ENCODE results near the gene EVI2A. TPM values are rescaled to one million over a fixed set of nuclear protein-coding genes. Genes with fewer than 3 reads are reported as not detected.
"Not testable (repeated sequence)": the region's sequence is repeated elsewhere in the genome, so short reads cannot be mapped to it uniquely, and the experiment has no call there.

The EVI2A gene
- total and polyA plus RNA-seq, 2 donors (not counting 1 experiment from before 2014, with no cell fraction given): 0.77 to 22.8 TPM

DNA sequence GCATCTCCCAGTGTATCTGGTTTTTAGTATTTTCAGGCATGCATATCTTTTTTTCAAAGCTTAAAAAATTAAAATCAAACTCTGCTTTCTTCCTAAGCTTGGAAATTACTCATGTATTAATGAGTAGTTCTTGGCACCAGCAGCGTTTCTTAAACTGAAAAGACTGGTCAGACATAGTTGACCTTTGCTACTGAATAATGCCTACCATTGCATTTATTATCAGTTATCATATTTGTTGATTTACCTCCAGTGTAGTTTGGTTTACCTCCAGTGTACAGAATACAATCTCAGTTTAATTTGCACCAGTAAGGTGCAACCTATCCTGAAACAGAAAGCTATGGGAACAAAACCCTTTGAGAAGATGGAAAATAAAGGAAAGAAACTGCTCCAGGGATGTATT is 34.5 kb upstream of the EVI2A start:
- H3K36me3 ChIP-seq (ENCODE audit: control insufficient read depth, insufficient read depth, low read length): no peaks in the 10 kb centered on the region
- no peak overlapping the region for H3K4me3 ChIP-seq (replicated peaks in 1 of 4; ENCODE audit: control extremely low read depth in 1 of 4, insufficient read depth in 1 of 4, low read depth in 3 of 4, low read length in 4 of 4)
- H3K4me2 ChIP-seq (ENCODE audit: extremely low read depth, insufficient read depth, low read length): no peak overlapping the region
- TF ChIP-seq CTCF (conservative IDR thresholded peaks at IDR 0.05 in 1 of 2, IDR thresholded peaks at IDR 0.05 in 1 of 2; ENCODE audit: low read depth in 1 of 2, low read length in 2 of 2): no peak
- no peak for TF ChIP-seq EZH2 (IDR thresholded peaks at IDR 0.05; ENCODE audit: low read length, missing control alignments)
- no peak overlapping the region for H3K9ac ChIP-seq (ENCODE audit: insufficient read depth, low read length)
- H3K9me3 ChIP-seq (ENCODE audit: control insufficient read depth, insufficient read depth, low read depth, low read length): no peaks in the 10 kb centered on the region
- no peaks in the 10 kb centered on the region for H3K27me3 ChIP-seq (ENCODE audit: control insufficient read depth, insufficient read depth, low read length)
- no peaks in the 10 kb centered on the region for H4K20me1 ChIP-seq (ENCODE audit: control insufficient read depth, extremely low read depth, insufficient read depth, low read length)
- H3K27ac ChIP-seq (ENCODE audit: insufficient read depth, low read length): no peak overlapping the region
- no peak for DNase-seq (ENCODE audit: low read depth in 2 of 2)
- H3K4me1 ChIP-seq (ENCODE audit: control insufficient read depth, extremely low read depth, insufficient read depth, low read length): no peaks in the 10 kb centered on the region
- H2AFZ ChIP-seq (ENCODE audit: low read length): no peak overlapping the region
- no peaks in the 10 kb centered on the region for H3K79me2 ChIP-seq (ENCODE audit: control insufficient read depth, insufficient read depth, low read length)

DNA sequence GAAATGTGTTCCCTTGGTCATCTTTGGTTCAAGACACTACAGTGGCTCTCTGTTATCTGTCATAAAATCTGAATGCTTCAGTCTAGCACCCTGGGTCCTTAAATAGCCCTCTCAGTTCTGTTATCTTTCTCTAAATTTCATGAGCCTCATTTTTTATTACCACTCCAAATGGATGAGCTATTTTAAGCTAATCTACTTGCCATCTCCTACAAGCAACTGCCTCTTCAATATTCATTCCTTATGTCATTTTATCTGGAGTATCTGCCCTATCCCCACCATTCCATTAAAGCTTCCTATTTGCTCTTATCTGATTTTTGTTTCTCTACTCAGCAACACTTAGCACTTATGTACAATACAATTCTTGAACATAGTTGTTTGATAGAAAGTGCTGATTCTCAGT is 28.0 kb upstream of the EVI2A start:
- Histone ChIP-seq H3K9me3 (ENCODE audit: control insufficient read depth, insufficient read depth, low read depth, low read length) (no peaks in the 10 kb centered on the region), H4K20me1 (ENCODE audit: control insufficient read depth, extremely low read depth, insufficient read depth, low read length) (no peaks in the 10 kb centered on the region), H3K27ac (ENCODE audit: insufficient read depth, low read length) (no peak overlapping the region), H3K27me3 (ENCODE audit: control insufficient read depth, insufficient read depth, low read length) (no peaks in the 10 kb centered on the region), H3K79me2 (ENCODE audit: control insufficient read depth, insufficient read depth, low read length) (no peaks in the 10 kb centered on the region), H3K36me3 (ENCODE audit: control insufficient read depth, insufficient read depth, low read length) (peaks cover 2% of the 10 kb centered on the region), H3K9ac (ENCODE audit: insufficient read depth, low read length) (no peak overlapping the region), H3K4me3 (replicated peaks in 1 of 4; ENCODE audit: control extremely low read depth in 1 of 4, insufficient read depth in 1 of 4, low read depth in 3 of 4, low read length in 4 of 4) (no peak overlapping the region), H3K4me2 (ENCODE audit: extremely low read depth, insufficient read depth, low read length) (no peak overlapping the region), H3K4me1 (ENCODE audit: control insufficient read depth, extremely low read depth, insufficient read depth, low read length) (no peaks in the 10 kb centered on the region), H2AFZ (ENCODE audit: low read length) (no peak overlapping the region)
- TF ChIP-seq EZH2 (IDR thresholded peaks at IDR 0.05; ENCODE audit: low read length, missing control alignments) (no peak), CTCF (conservative IDR thresholded peaks at IDR 0.05 in 1 of 2, IDR thresholded peaks at IDR 0.05 in 1 of 2; ENCODE audit: low read depth in 1 of 2, low read length in 2 of 2) (no peak)
- DNase-seq (ENCODE audit: low read depth in 2 of 2): no peak

- H3K79me2 ChIP-seq (ENCODE audit: control insufficient read depth, insufficient read depth, low read length); H3K36me3 ChIP-seq (ENCODE audit: control insufficient read depth, insufficient read depth, low read length); H3K9me3 ChIP-seq (ENCODE audit: control insufficient read depth, insufficient read depth, low read depth, low read length); H3K9ac ChIP-seq (ENCODE audit: insufficient read depth, low read length); H3K4me1 ChIP-seq (ENCODE audit: control insufficient read depth, extremely low read depth, insufficient read depth, low read length); H2AFZ ChIP-seq (ENCODE audit: low read length); H3K4me2 ChIP-seq (ENCODE audit: extremely low read depth, insufficient read depth, low read length); DNase-seq (ENCODE audit: low read depth in 2 of 2); H3K27ac ChIP-seq (ENCODE audit: insufficient read depth, low read length); H4K20me1 ChIP-seq (ENCODE audit: control insufficient read depth, extremely low read depth, insufficient read depth, low read length); H3K4me3 ChIP-seq (replicated peaks in 1 of 4; ENCODE audit: control extremely low read depth in 1 of 4, insufficient read depth in 1 of 4, low read depth in 3 of 4, low read length in 4 of 4); H3K27me3 ChIP-seq (ENCODE audit: control insufficient read depth, insufficient read depth, low read length): not testable (repeated sequence)
Measured at GRCh38 chr17:31345191-31345747, 23.8 kb upstream of the EVI2A start.

Measured in fibroblast of lung (primary cell).